ENCODE measurements around the gene COL1A1. TPM values are rescaled to one million over a fixed set of nuclear protein-coding genes. Genes with fewer than 3 reads are reported as not detected.

COL1A1 gene
- total and polyA plus RNA-seq, 2 of the 13 experiments (the other 11 are each of a cell fraction or from before 2014, with no cell fraction given) = 0.05 TPM; not detected in 1

DNA sequence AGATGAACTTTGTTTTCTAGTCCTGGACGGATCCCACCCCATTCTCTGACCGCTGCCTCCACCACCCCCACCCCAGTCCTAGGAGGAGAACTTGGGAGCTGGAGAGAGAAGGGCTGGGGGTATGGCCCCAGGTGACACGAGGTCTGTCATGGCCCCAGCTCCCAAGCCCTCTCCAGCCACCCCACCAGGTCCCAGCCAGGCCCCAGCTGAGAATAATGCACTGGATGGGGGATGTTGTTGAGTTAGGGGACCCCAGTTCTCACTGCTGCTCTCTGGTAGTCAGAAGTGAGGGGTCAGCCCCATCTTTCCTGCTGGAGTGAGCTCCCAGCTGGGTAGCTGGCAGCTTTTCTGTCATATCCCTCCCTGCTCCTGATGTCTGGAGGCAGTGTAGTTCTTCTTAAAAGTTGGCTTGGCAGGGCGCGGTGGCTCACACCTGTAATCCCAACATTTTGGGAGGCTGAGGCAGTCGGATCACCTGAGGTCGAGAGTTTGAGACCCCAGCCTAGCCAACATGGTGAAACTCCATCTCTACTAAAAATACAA is 4.6 kb upstream of the COL1A1 start:
- in situ Hi-C loops (cut with HindIII; ENCODE audit: extremely low pct_ligation_motif_present, low pct_unique_long_range_greater_than_20kb) (loop anchor here (5.0 kb wide), 1 partner anchor 66 kb away; the partner anchor contains the start of gene TMEM92), intact Hi-C loops (cut with micrococcal nuclease; ENCODE audit: unreplicated experiment) (no loop called here)
- ChIA-PET CTCF (ENCODE audit: low intra/inter-chr PET ratio, low total read pairs) (no interaction called here), POLR2A (no interaction called here)
- ATAC-seq (no peak), FAIRE-seq (no peak), DNase-seq (ENCODE audit: low spot score) (no peak)
- TF ChIP-seq SOX13 (IDR thresholded peaks at IDR 0.05) (no peak), SOX13 (CRISPR knock-in tag; conservative IDR thresholded peaks at IDR 0.05 in 1 of 2, IDR thresholded peaks at IDR 0.05 in 1 of 2) (no peak)
- 35% methylated on average over 7 of the region's 7 CpGs for whole genome bisulfite sequencing (ENCODE audit: low lambda C conversion rate)
- Histone ChIP-seq H3K4me3 (replicated peaks in 1 of 3; ENCODE audit: insufficient read depth in 1 of 3, low read depth in 2 of 3, low read length in 3 of 3) (no peak overlapping the region), H3K9ac (ENCODE audit: insufficient read depth, low read depth, low read length) (no peak overlapping the region), H3K27ac (ENCODE audit: extremely low read length, insufficient read depth, low read length) (no peak overlapping the region), H2AFZ (ENCODE audit: low read length) (no peak overlapping the region), H3K4me1 (ENCODE audit: insufficient read depth, low read length) (peaks cover 27% of the 10 kb centered on the region), H3K4me2 (ENCODE audit: low read depth, low read length) (no peak overlapping the region), H4K20me1 (ENCODE audit: insufficient read depth, low read length) (no peaks in the 10 kb centered on the region), H3K9me3 (ENCODE audit: low read length) (no peaks in the 10 kb centered on the region), H3K79me2 (ENCODE audit: insufficient read depth, low read length) (no peaks in the 10 kb centered on the region), H3K36me3 (replicated peaks in 1 of 2; ENCODE audit: control insufficient read depth in 1 of 2, insufficient read depth in 2 of 2, low read length in 2 of 2) (no peaks in the 10 kb centered on the region), H3K27me3 (ENCODE audit: control insufficient read depth in 1 of 2, insufficient read depth in 2 of 2, low read length in 2 of 2) (peaks cover 8 to 91% of the 10 kb centered on the region in 2 experiments)
- BruUV-seq (replicated peaks) = no TSS peak

DNA sequence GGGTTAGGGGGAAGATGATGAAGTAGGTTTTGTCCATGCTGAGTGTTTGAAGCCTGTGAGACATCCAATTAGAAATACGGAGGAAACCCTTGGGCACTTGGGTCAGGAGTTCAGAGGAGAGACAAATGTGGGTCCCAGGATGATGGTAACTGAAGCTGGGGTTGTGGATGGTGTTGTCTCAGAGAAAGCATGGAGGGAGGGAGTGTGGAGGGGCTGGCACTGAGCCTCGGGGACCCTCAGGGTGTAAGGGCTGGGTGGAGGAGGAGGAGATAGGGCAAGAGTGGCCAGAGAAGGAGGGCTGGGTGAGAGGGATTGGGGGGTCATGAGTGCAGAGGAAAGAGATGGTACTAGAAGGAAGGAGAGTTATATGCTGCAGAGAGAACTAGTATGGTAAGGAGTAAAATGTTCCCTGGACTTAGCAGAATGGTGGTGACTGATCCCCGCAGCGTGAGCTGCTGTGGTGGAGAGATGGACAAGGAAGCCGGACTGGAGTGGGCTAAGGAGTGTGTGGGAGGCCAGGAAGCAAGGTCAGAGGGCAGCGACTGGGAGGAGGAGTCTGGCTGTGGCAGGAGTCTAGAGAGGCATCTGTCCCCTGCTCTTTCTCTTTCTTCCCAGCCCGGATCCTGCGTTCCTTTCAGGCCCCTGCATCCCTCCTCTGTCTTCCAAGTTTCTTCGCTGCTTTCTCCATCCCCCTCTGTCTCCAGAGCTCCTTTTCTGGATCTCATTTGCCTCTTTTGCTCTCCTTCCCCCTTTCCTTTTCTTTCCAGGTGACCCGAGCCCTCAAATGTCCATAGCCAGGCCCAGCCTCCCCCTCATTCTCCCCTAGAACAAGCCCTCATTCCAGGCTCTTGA is 3.9 kb upstream of the COL1A1 start:
- Histone ChIP-seq H3K79me2 (ENCODE audit: insufficient read depth, low read length) (no peaks in the 10 kb centered on the region), H3K9ac (ENCODE audit: insufficient read depth, low read depth, low read length) (no peak overlapping the region), H4K20me1 (ENCODE audit: insufficient read depth, low read length) (no peaks in the 10 kb centered on the region; the same call in 1 of the 2 replicates), H3K36me3 (replicated peaks in 1 of 2; ENCODE audit: control insufficient read depth in 1 of 2, insufficient read depth in 2 of 2, low read length in 2 of 2) (no peaks in the 10 kb centered on the region), H3K27ac (ENCODE audit: extremely low read length, insufficient read depth, low read length) (no peak overlapping the region), H3K9me3 (ENCODE audit: low read length) (no peaks in the 10 kb centered on the region), H2AFZ (ENCODE audit: low read length) (no peak overlapping the region), H3K4me1 (ENCODE audit: insufficient read depth, low read length) (peaks cover 22% of the 10 kb centered on the region), H3K4me3 (replicated peaks in 1 of 3; ENCODE audit: insufficient read depth in 1 of 3, low read depth in 2 of 3, low read length in 3 of 3) (no peak overlapping the region), H3K4me2 (ENCODE audit: low read depth, low read length) (no peak overlapping the region), H3K27me3 (ENCODE audit: control insufficient read depth in 1 of 2, insufficient read depth in 2 of 2, low read length in 2 of 2) (peaks cover 8 to 87% of the 10 kb centered on the region in 2 experiments)
- WGBS (ENCODE audit: low lambda C conversion rate) = 16% methylated on average over 10 of the region's 10 CpGs
- ChIA-PET POLR2A (no interaction called here), CTCF (ENCODE audit: low intra/inter-chr PET ratio, low total read pairs) (interaction anchor here (9.4 kb wide), 1 partner anchor 68 kb away, joined by 301 read pairs; the partner anchor contains the start of gene TMEM92)
- in situ Hi-C loops (cut with HindIII; ENCODE audit: extremely low pct_ligation_motif_present, low pct_unique_long_range_greater_than_20kb) (loop anchor here (5.0 kb wide), 1 partner anchor 67 kb away; the partner anchor contains the start of gene TMEM92), intact Hi-C loops (cut with micrococcal nuclease; ENCODE audit: unreplicated experiment) (no loop called here)
- BruUV-seq (replicated peaks) = no TSS peak
- FAIRE-seq (no peak), DNase-seq (ENCODE audit: low spot score) (no peak), ATAC-seq (no peak)
- TF ChIP-seq KLF15 (CRISPR knock-in tag; IDR thresholded peaks at IDR 0.05; ENCODE audit: borderline replicate concordance) = no peak
- TF ChIP-seq HNRNPUL1 (IDR thresholded peaks at IDR 0.05; ENCODE audit: low read depth, low read length) = no peak
- TF ChIP-seq, protein P1, sequence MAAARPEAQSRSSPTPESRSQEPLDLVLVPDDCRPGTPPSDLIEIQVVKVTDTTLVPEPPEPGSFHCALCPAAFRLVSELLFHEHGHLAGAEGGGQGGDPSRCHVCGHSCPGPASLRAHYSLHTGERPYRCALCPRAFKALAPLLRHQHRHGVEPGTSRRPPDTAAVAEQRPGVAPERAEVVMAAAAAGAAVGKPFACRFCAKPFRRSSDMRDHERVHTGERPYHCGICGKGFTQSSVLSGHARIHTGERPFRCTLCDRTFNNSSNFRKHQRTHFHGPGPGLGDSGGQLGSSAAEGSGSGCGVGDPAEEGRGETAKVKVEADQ (CRISPR knock-in tag; IDR thresholded peaks at IDR 0.05; ENCODE audit: borderline replicate concordance) = no peak
- no peak for TF ChIP-seq PLRG1 (conservative IDR thresholded peaks at IDR 0.05)
- TF ChIP-seq NCOA1 (CRISPR knock-in tag; IDR thresholded peaks at IDR 0.05) = no peak
- TF ChIP-seq ZNF614 (CRISPR knock-in tag; IDR thresholded peaks at IDR 0.05; ENCODE audit: borderline replicate concordance) = no peak
- no peak for TF ChIP-seq TCF7 (IDR thresholded peaks at IDR 0.05; ENCODE audit: low read depth)
- no peak for TF ChIP-seq KAT8 (CRISPR knock-in tag; IDR thresholded peaks at IDR 0.05)
- no peak for TF ChIP-seq ZNF619 (CRISPR knock-in tag; IDR thresholded peaks at IDR 0.05)
- no peak for TF ChIP-seq ZNF136 (CRISPR knock-in tag; IDR thresholded peaks at IDR 0.05; ENCODE audit: low read depth)
- no peak for TF ChIP-seq DMAP1 (CRISPR knock-in tag; IDR thresholded peaks at IDR 0.05)
- no peak for TF ChIP-seq ARNT2 (CRISPR knock-in tag; IDR thresholded peaks at IDR 0.05; ENCODE audit: low read depth)
- TF ChIP-seq ZNF205 (CRISPR knock-in tag; IDR thresholded peaks at IDR 0.05) = no peak
- no peak for TF ChIP-seq KMT2B (CRISPR knock-in tag; IDR thresholded peaks at IDR 0.05)
